Head of caudate nucleus (tissue), 42 donors: ENCODE results near the gene SBK2.

Source experiments
- DNase-seq, 42 donors: peaks; one replicate each; pipeline versions ENCODE4 v3.0.0 to v3.0.0-alpha.2; 2020 to 2021; ENCODE audit warnings: mixed read lengths in 7 of 42
- intact Hi-C: fragments of 100-400 bp; cut with DNase I; formaldehyde crosslinking; loops from one replicate; pipeline ENCODE4 v1.15.0; 2022

SBK2 gene

GRCh38 chr19:55481794-55482155 lies 55.2 kb downstream of the SBK2 start:
- intact Hi-C loops = no loop called here
- no peak for DNase-seq

DNA sequence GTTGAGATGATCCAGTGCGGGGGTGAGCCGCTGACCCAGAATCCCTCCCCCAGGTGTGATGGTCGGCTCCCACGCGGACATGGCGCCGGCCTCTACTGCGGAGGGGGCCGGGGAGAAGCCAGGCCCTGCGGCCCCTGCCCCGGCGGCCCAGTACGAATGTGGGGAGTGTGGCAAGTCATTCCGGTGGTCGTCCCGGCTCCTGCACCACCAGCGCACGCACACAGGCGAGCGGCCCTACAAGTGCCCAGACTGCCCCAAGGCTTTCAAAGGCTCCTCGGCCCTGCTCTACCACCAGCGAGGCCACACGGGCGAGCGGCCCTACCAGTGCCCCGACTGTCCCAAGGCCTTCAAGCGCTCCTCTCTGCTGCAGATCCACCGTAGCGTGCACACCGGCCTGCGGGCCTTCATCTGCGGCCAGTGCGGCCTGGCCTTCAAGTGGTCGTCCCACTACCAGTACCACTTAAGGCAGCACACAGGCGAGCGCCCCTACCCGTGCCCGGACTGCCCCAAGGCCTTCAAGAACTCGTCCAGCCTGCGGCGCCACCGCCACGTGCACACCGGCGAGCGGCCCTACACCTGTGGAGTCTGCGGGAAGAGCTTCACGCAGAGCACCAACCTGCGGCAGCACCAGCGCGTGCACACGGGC lies 55.7 kb downstream of the SBK2 start:
- intact Hi-C loops = no loop called here
- no peak for DNase-seq

DNA sequence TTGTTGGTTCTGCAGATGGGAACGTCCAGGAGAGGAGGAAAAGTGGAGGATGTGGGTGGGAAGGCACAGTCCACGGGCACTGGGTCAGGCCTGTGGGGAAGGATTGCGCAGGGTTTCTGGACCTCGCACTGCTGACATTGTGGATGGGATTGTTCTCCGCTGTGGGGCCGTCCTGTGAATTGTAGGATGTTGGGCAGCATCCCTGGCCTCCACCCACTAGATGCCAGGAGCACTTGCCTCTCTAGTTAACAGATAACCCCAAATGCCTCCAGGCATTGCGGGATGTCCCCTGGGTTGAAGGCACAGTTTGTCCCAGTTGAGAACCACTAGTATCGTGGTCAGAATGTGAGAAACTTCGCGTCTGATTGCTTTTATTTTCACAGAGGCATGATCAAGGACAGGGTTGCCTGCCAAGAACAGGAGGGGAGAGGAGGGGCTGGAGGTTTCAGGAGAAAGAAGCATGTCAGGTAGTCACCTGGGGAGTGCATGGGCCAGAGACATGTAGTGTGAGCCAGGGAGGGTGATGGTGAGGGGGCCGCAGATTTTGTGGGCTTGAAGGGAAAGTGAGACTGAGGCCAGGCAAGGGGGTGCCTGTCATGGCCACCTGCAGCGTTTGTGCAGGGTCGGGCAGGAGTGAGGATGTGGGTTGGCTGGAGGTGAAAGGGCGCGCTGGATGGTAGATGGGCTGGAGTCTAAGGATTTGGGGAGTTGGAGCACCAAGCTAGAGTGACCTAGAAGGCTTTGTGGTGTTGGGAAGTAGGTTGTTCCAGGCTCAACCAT lies 57.3 kb downstream of the SBK2 start:
- intact Hi-C loops = no loop called here
- DNase-seq = no peak

- intact Hi-C loops = no loop called here
- DNase-seq = no peak
Measured at GRCh38 chr19:55479045-55479444, 57.9 kb downstream of the SBK2 start.
